Natural killer cell (primary cell): Measurements from ENCODE around the gene NUDT16. TPM values are rescaled to one million over a fixed set of nuclear protein-coding genes. Genes with fewer than 3 reads are reported as not detected.

ENCODE experiments used
- ATAC-seq, 3 donors: fragments of 150-1000 bp in 2 of 3; fragments of 200-7000 bp in 1 of 3; cut with Tn5 transposase; 1 replicate in 1 of 3; 2 replicates in 2 of 3; pipeline ENCODE4 v1.10.0; 2021; ENCODE audit warnings: mild to moderate bottlenecking in 2 of 3, moderate library complexity in 2 of 3
- DNase-seq, 2 donors: peaks; one replicate each; pipeline versions ENCODE4 v3.0.0 to v3.0.0-alpha.2; 2013 to 2021; ENCODE audit warnings: mixed read lengths in 1 of 2
- H3K27ac ChIP-seq: one replicate; pipeline ENCODE4 v1.5.1; 2013; ENCODE audit warnings: mild to moderate bottlenecking, low read length
- H3K27me3 ChIP-seq: one replicate; pipeline ENCODE4 v1.6.1; 2013; ENCODE audit warnings: low read length; ENCODE audit not compliant: control insufficient read depth, insufficient read depth
- H3K36me3 ChIP-seq: one replicate; pipeline ENCODE4 v1.6.1; 2013; ENCODE audit warnings: low read length; ENCODE audit not compliant: control insufficient read depth, insufficient read depth
- H3K4me1 ChIP-seq: one replicate; pipeline ENCODE4 v1.6.1; 2013; ENCODE audit warnings: low read length; ENCODE audit not compliant: control insufficient read depth, insufficient read depth
- H3K4me3 ChIP-seq: one replicate; pipeline ENCODE4 v1.5.1; 2013; ENCODE audit warnings: low read length
- H3K9me3 ChIP-seq: one replicate; pipeline ENCODE4 v1.6.1; 2013; ENCODE audit warnings: low read length; ENCODE audit not compliant: control insufficient read depth, insufficient read depth
- H3K27ac Mint-ChIP-seq, 2 donors: one replicate each; pipeline ENCODE4 v1.8.0; 2022; ENCODE audit warnings: mild to moderate bottlenecking in 2 of 2, mixed read lengths in 2 of 2, moderate library complexity in 1 of 2
- H3K27me3 Mint-ChIP-seq, 2 donors: one replicate each; pipeline ENCODE4 v1.8.0; 2022; ENCODE audit warnings: low read depth in 2 of 2, mixed read lengths in 2 of 2
- H3K36me3 Mint-ChIP-seq: one replicate; pipeline ENCODE4 v1.8.0; 2022; ENCODE audit warnings: mixed read lengths
- H3K4me1 Mint-ChIP-seq, 2 donors: one replicate each; pipeline ENCODE4 v1.8.0; 2022; ENCODE audit warnings: mixed read lengths in 2 of 2
- H3K4me3 Mint-ChIP-seq: one replicate; pipeline ENCODE4 v1.8.0; 2022; ENCODE audit warnings: mild to moderate bottlenecking, moderate library complexity, mixed read lengths
- H3K9me3 Mint-ChIP-seq, 2 donors: one replicate each; pipeline ENCODE4 v1.8.0; 2022; ENCODE audit warnings: mixed read lengths in 2 of 2
- WGBS: methylation state at CpG from one replicate; pipeline ENCODE4 v1.1.7; 2013; ENCODE audit warnings: missing lambda C conversion rate; ENCODE audit not compliant: insufficient coverage; 5-methylcytosine and 5-hydroxymethylcytosine counted together
- intact Hi-C: fragments of 100-400 bp; cut with micrococcal nuclease; formaldehyde crosslinking; loops from one replicate; pipeline ENCODE4 v1.14.2; 2022
- total RNA-seq, 4 donors: library from RNA; stranded (reverse); fragments of 120-200 nt in 1 of 4; gene quantifications; one replicate each; pipeline versions ENCODE4 v1.2.3 to v1.2.4, GENCODE V29; 2013 to 2022
- TF ChIP-seq, protein P1 (sequence below): fragments of 200-600 bp; IDR thresholded peaks from one replicate; pipeline ENCODE4 v1.8.0; 2022; ENCODE audit warnings: antibody characterized with exemption

NUDT16 gene
- total RNA-seq, 3 donors from 2014 or later (not counting 1 experiment from before 2014, with no cell fraction given): 9.0 to 10.7 (median 9.7) TPM

- H3K4me1 Mint-ChIP-seq: no peaks in the 10 kb centered on the region
- no peaks in the 10 kb centered on the region for H3K36me3 ChIP-seq
- no peaks in the 10 kb centered on the region for H3K9me3 ChIP-seq
- DNase-seq: no peak
- intact Hi-C loops: no loop called here
- no peaks in the 10 kb centered on the region for H3K36me3 Mint-ChIP-seq
- TF ChIP-seq, protein P1, sequence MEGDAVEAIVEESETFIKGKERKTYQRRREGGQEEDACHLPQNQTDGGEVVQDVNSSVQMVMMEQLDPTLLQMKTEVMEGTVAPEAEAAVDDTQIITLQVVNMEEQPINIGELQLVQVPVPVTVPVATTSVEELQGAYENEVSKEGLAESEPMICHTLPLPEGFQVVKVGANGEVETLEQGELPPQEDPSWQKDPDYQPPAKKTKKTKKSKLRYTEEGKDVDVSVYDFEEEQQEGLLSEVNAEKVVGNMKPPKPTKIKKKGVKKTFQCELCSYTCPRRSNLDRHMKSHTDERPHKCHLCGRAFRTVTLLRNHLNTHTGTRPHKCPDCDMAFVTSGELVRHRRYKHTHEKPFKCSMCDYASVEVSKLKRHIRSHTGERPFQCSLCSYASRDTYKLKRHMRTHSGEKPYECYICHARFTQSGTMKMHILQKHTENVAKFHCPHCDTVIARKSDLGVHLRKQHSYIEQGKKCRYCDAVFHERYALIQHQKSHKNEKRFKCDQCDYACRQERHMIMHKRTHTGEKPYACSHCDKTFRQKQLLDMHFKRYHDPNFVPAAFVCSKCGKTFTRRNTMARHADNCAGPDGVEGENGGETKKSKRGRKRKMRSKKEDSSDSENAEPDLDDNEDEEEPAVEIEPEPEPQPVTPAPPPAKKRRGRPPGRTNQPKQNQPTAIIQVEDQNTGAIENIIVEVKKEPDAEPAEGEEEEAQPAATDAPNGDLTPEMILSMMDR: no peak
- no peaks in the 10 kb centered on the region for H3K4me1 ChIP-seq
- no peak overlapping the region for H3K27ac ChIP-seq
- peaks cover 4 to 7% of the 10 kb centered on the region in 2 donors for H3K27me3 Mint-ChIP-seq
- no peaks in the 10 kb centered on the region for H3K27me3 ChIP-seq
- H3K4me3 Mint-ChIP-seq: no peak overlapping the region
- no peak overlapping the region for H3K4me3 ChIP-seq
- ATAC-seq: no peak
- no peaks in the 10 kb centered on the region for H3K9me3 Mint-ChIP-seq
- no peak overlapping the region for H3K27ac Mint-ChIP-seq
Observed at GRCh38 chr3:131396170-131396569, 14.6 kb downstream of the NUDT16 start.

DNA sequence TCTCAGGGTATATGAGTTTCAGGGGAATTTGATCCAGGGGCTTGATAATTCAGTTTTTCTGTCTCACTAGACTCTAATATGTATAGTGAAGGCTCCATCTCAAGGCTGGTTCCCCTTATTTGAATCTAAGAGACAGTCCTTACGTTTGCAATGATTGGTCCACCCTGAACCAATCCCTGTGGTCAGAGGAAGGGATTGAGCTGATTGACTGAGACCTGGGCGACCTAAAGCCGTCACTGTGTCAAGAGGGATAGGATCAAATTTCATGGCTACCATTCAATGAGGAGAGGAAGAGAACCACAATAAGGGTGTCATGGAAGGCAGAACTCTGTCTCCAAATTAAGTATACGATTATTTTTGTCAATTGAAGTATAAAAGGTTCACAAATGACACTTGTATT is 16.3 kb downstream of the NUDT16 start:
- no peak overlapping the region for H3K27ac Mint-ChIP-seq

DNA sequence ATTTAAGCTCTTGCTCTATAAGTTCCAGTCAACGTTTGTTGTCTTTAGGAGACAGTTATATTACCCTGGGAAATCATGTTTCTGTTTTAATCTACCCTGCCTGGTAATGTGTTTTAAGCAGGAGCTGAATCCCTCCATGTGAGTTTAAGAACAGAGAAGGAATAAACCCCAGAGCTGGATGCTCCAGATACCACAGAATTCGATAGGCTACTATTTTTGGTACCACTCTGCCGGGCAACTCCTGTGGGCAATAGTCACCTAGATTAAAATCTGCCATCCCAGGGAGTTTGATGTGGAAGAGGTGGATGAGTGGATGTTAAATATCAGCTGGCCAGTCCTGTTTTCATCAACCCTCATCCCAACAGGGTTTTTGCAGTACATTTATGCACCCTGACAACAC is 20.4 kb downstream of the NUDT16 start:
- peaks cover 5% of the 10 kb centered on the region for H3K36me3 Mint-ChIP-seq
- Histone ChIP-seq H3K27ac (no peak overlapping the region), H3K4me3 (no peak overlapping the region), H3K4me1 (no peaks in the 10 kb centered on the region), H3K27me3 (no peaks in the 10 kb centered on the region), H3K9me3 (no peaks in the 10 kb centered on the region), H3K36me3 (no peaks in the 10 kb centered on the region)
- TF ChIP-seq, protein P1: no peak
- H3K4me3 Mint-ChIP-seq: no peak overlapping the region
- H3K4me1 Mint-ChIP-seq: no peaks in the 10 kb centered on the region
- no peak for ATAC-seq
- DNase-seq: no peak
- H3K27ac Mint-ChIP-seq: no peak overlapping the region
- peaks cover 11 to 21% of the 10 kb centered on the region in 2 donors for H3K27me3 Mint-ChIP-seq
- intact Hi-C loops: no loop called here
- H3K9me3 Mint-ChIP-seq: peaks cover 0 to 3% of the 10 kb centered on the region in 2 donors
- WGBS: 87% methylated on average over 3 of the region's 3 CpGs

More for the DNA sequence above, 16.3 kb downstream of the NUDT16 start:
- Mint-ChIP-seq H3K4me1 (no peaks in the 10 kb centered on the region), H3K36me3 (no peaks in the 10 kb centered on the region), H3K4me3 (no peak overlapping the region), H3K9me3 (no peaks in the 10 kb centered on the region), H3K27me3 (peaks cover 4 to 7% of the 10 kb centered on the region in 2 donors)
- Histone ChIP-seq H3K4me3 (no peak overlapping the region), H3K27me3 (no peaks in the 10 kb centered on the region), H3K27ac (no peak overlapping the region), H3K9me3 (no peaks in the 10 kb centered on the region), H3K36me3 (no peaks in the 10 kb centered on the region), H3K4me1 (no peaks in the 10 kb centered on the region)
- intact Hi-C loops: no loop called here
- TF ChIP-seq, protein P1: no peak
- 92% methylated on average over 4 of the region's 4 CpGs for WGBS
- ATAC-seq (no peak), DNase-seq (no peak)

DNA sequence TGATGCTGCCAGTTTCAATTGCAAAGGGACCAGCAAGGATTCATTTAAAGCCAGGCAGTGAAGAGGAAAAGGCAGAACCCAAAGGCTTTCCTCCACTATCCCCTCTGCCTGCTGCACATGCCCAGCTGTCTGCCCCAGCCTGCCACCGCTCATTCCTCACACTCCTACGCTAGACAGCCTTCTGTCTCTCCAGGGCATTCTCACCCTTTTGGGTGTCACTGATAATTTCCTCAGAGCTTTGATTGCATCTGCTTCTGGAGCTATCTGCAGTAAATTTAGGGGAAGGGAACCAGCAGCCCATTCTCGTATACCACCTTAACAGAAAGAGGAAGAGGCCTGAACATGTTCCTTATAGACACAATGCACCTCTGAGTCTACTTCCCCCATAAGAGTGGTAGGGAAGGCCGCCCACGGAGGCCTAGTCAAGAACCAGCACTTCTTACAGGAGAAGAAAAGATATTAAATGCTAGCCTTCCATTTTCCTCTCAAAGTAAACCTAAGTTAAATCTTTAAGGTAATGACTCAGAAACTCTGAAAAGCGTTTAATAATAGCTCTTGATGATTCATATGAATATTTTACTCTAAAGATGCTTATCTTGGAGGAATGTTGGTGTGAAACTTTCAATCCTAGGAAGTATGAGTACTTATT is 20.9 kb downstream of the NUDT16 start:
- Histone ChIP-seq H3K9me3 (no peaks in the 10 kb centered on the region), H3K36me3 (no peaks in the 10 kb centered on the region), H3K27ac (no peak overlapping the region), H3K4me1 (no peaks in the 10 kb centered on the region), H3K4me3 (no peak overlapping the region), H3K27me3 (no peaks in the 10 kb centered on the region)
- Mint-ChIP-seq H3K27ac (no peak overlapping the region), H3K4me3 (no peak overlapping the region), H3K36me3 (peaks cover 5% of the 10 kb centered on the region), H3K4me1 (no peaks in the 10 kb centered on the region), H3K27me3 (peaks cover 13 to 26% of the 10 kb centered on the region in 2 donors), H3K9me3 (peaks cover 0 to 3% of the 10 kb centered on the region in 2 donors)
- no peak for DNase-seq
- ATAC-seq: no peak
- 91% methylated on average over 2 of the region's 6 CpGs for WGBS
- intact Hi-C loops: no loop called here
- TF ChIP-seq, protein P1: no peak
